ENCODE measurements around the gene KIF1A. TPM values are rescaled to one million over a fixed set of nuclear protein-coding genes. Genes with fewer than 3 reads are reported as not detected.
A peak's percentile ranks its signal among the peaks of the same experiment; 100 is the strongest.
"Not testable (repeated sequence)": the region's sequence is repeated elsewhere in the genome, so short reads cannot be mapped to it uniquely, and the experiment has no call there.

The KIF1A gene
- total RNA-seq, 1 donor = not detected

- not testable (repeated sequence) for H3K9me3 ChIP-seq (ENCODE audit: low read depth, low read length); H3K36me3 ChIP-seq (ENCODE audit: insufficient read depth, low read length); H3K79me2 ChIP-seq (ENCODE audit: insufficient read depth, low read length); DNase-seq (ENCODE audit: insufficient read length, low spot score, missing footprints); H3K4me1 ChIP-seq (ENCODE audit: insufficient read depth, low read length); H2AFZ ChIP-seq (ENCODE audit: low read length); H3K4me2 ChIP-seq (ENCODE audit: insufficient read depth, low read length); H4K20me1 ChIP-seq (ENCODE audit: insufficient read depth, low read length); H3K4me3 ChIP-seq (ENCODE audit: insufficient read depth, low read length); H3K27ac ChIP-seq (ENCODE audit: low read depth, low read length); H3K27me3 ChIP-seq (ENCODE audit: insufficient read depth, low read length)
Measured at GRCh38 chr2:240692583-240693561, 127.1 kb downstream of the KIF1A start.

- H3K27me3 ChIP-seq (ENCODE audit: insufficient read depth, low read length); DNase-seq (ENCODE audit: insufficient read length, low spot score, missing footprints); H4K20me1 ChIP-seq (ENCODE audit: insufficient read depth, low read length); H3K4me3 ChIP-seq (ENCODE audit: insufficient read depth, low read length); H3K36me3 ChIP-seq (ENCODE audit: insufficient read depth, low read length); H3K9me3 ChIP-seq (ENCODE audit: low read depth, low read length); H3K4me2 ChIP-seq (ENCODE audit: insufficient read depth, low read length); H2AFZ ChIP-seq (ENCODE audit: low read length); H3K4me1 ChIP-seq (ENCODE audit: insufficient read depth, low read length); H3K27ac ChIP-seq (ENCODE audit: low read depth, low read length); H3K79me2 ChIP-seq (ENCODE audit: insufficient read depth, low read length): not testable (repeated sequence)
Measured at GRCh38 chr2:240691631-240692420, 128.2 kb downstream of the KIF1A start, which contains the start of gene AQP12A. Gene AQP12A (plus strand): TSS chr2:240691866. CDS start chr2:240691914, 48 bp downstream.

GRCh38 chr2:240691075-240691427 is 129.0 kb downstream of the KIF1A start:
- not testable (repeated sequence) for H3K36me3 ChIP-seq (ENCODE audit: insufficient read depth, low read length); DNase-seq (ENCODE audit: insufficient read length, low spot score, missing footprints); H3K4me3 ChIP-seq (ENCODE audit: insufficient read depth, low read length); H2AFZ ChIP-seq (ENCODE audit: low read length); H3K4me2 ChIP-seq (ENCODE audit: insufficient read depth, low read length); H3K27ac ChIP-seq (ENCODE audit: low read depth, low read length); H4K20me1 ChIP-seq (ENCODE audit: insufficient read depth, low read length); H3K9me3 ChIP-seq (ENCODE audit: low read depth, low read length); H3K79me2 ChIP-seq (ENCODE audit: insufficient read depth, low read length); H3K27me3 ChIP-seq (ENCODE audit: insufficient read depth, low read length); H3K4me1 ChIP-seq (ENCODE audit: insufficient read depth, low read length)

GRCh38 chr2:240690421-240691074 is 129.5 kb downstream of the KIF1A start:
- H2AFZ ChIP-seq (ENCODE audit: low read length); H3K9me3 ChIP-seq (ENCODE audit: low read depth, low read length); H3K4me1 ChIP-seq (ENCODE audit: insufficient read depth, low read length); H3K79me2 ChIP-seq (ENCODE audit: insufficient read depth, low read length); H3K4me3 ChIP-seq (ENCODE audit: insufficient read depth, low read length); H3K4me2 ChIP-seq (ENCODE audit: insufficient read depth, low read length); H3K27ac ChIP-seq (ENCODE audit: low read depth, low read length); H4K20me1 ChIP-seq (ENCODE audit: insufficient read depth, low read length); H3K36me3 ChIP-seq (ENCODE audit: insufficient read depth, low read length): not testable (repeated sequence)
- DNase-seq (ENCODE audit: insufficient read length, low spot score, missing footprints) = peak; percentile 22
- peaks cover 13% of the 10 kb centered on the region for H3K27me3 ChIP-seq (ENCODE audit: insufficient read depth, low read length)

- TF ChIP-seq CTCF (IDR thresholded peaks at IDR 0.05; ENCODE audit: extremely low read depth, low read depth, low read length) = no peak
Measured at GRCh38 chr2:240689975-240690374, 130.0 kb downstream of the KIF1A start.

More at GRCh38 chr2:240689975-240690374, 130.0 kb downstream of the KIF1A start:
- Histone ChIP-seq H3K9me3 (ENCODE audit: low read depth, low read length) (no peaks in the 10 kb centered on the region), H3K4me2 (ENCODE audit: insufficient read depth, low read length) (no peak overlapping the region), H4K20me1 (ENCODE audit: insufficient read depth, low read length) (no peaks in the 10 kb centered on the region), H2AFZ (ENCODE audit: low read length) (no peak overlapping the region), H3K79me2 (ENCODE audit: insufficient read depth, low read length) (no peaks in the 10 kb centered on the region), H3K4me3 (ENCODE audit: insufficient read depth, low read length) (no peak overlapping the region), H3K4me1 (ENCODE audit: insufficient read depth, low read length) (no peaks in the 10 kb centered on the region), H3K27me3 (ENCODE audit: insufficient read depth, low read length) (peaks cover 13% of the 10 kb centered on the region), H3K36me3 (ENCODE audit: insufficient read depth, low read length) (no peaks in the 10 kb centered on the region), H3K27ac (ENCODE audit: low read depth, low read length) (no peak overlapping the region)
- peak; percentile 56 for DNase-seq (ENCODE audit: insufficient read length, low spot score, missing footprints)

All from osteoblast (primary cell).